Muscle of leg (tissue), 11 donors: ENCODE results near the gene CNST. TPM values are rescaled to one million over a fixed set of nuclear protein-coding genes. Genes with fewer than 3 reads are reported as not detected.
"Not testable (repeated sequence)": the region's sequence is repeated elsewhere in the genome, so short reads cannot be mapped to it uniquely, and the experiment has no call there.

ENCODE experiments used
- DNase-seq: peaks from one replicate; pipeline ENCODE4 v3.0.0; 2013
- H3K27ac ChIP-seq: one replicate; pipeline ENCODE4 v1.5.1; 2013; ENCODE audit warnings: mild to moderate bottlenecking, low read length, control low read depth
- H3K27me3 ChIP-seq: one replicate; pipeline ENCODE4 v1.6.1; 2013; ENCODE audit warnings: low read length; ENCODE audit not compliant: control insufficient read depth, insufficient read depth
- H3K36me3 ChIP-seq: one replicate; pipeline ENCODE4 v1.6.1; 2013; ENCODE audit warnings: low read length; ENCODE audit not compliant: control insufficient read depth, insufficient read depth
- H3K4me1 ChIP-seq: one replicate; pipeline ENCODE4 v1.6.1; 2013; ENCODE audit warnings: low read length; ENCODE audit not compliant: control insufficient read depth, insufficient read depth
- H3K4me3 ChIP-seq: one replicate; pipeline ENCODE4 v1.5.1; 2013; ENCODE audit warnings: low read length, control low read depth
- H3K9me3 ChIP-seq: replicated peaks from 2 replicates; pipeline ENCODE4 v1.6.1; 2013; ENCODE audit warnings: low read depth, low read length; ENCODE audit not compliant: control insufficient read depth
- WGBS: methylation state at CpG from one replicate; pipeline ENCODE4 v1.1.5; 2013; ENCODE audit warnings: missing lambda C conversion rate; ENCODE audit not compliant: insufficient coverage; 5-methylcytosine and 5-hydroxymethylcytosine counted together
- polyA plus RNA-seq, 8 donors: library from polyadenylated mRNA; unstranded; fragments of 120-200 nt; gene quantifications; one replicate each; pipeline versions ENCODE4 v1.2.1 to v1.2.3, GENCODE V29; 2013; ENCODE audit warnings: inconsistent platforms in 1 of 8, low replicate concordance in 1 of 8; ENCODE audit not compliant: insufficient read length in 8 of 8, insufficient read depth in 1 of 8
- total RNA-seq: library from RNA; stranded (reverse); fragments of 120-200 nt; gene quantifications from one replicate; pipeline ENCODE4 v1.2.4, GENCODE V29; 2013

CNST gene
- total and polyA plus RNA-seq, 9 donors = 10.5 to 15.3 (median 13.0) TPM

DNA sequence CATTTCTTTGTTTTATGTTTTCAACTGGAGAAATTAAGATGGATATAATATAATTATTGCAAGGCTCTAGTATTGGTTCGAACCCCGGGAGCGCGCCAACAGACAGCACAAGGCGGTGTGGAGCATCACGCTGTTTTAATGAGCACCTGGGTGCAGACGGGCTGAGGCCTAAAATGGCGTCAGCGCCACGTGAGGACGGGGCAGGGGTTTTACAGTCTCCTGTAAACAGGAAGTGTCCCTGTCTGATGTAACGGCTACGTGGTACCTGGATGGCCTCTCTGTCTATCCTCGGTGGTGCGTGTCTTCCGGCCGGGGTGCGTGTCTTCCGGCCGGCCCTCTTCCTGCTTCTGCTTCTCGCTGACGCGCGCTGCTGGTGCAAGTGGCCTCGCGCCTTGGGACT is 68.4 kb downstream of the CNST start:
- not testable (repeated sequence) for H3K4me1 ChIP-seq, H3K27me3 ChIP-seq, DNase-seq, H3K27ac ChIP-seq, H3K9me3 ChIP-seq, H3K4me3 ChIP-seq
- H3K36me3 ChIP-seq = peaks cover 18% of the 10 kb centered on the region
- WGBS = 95% methylated on average over 12 of the region's 26 CpGs

DNA sequence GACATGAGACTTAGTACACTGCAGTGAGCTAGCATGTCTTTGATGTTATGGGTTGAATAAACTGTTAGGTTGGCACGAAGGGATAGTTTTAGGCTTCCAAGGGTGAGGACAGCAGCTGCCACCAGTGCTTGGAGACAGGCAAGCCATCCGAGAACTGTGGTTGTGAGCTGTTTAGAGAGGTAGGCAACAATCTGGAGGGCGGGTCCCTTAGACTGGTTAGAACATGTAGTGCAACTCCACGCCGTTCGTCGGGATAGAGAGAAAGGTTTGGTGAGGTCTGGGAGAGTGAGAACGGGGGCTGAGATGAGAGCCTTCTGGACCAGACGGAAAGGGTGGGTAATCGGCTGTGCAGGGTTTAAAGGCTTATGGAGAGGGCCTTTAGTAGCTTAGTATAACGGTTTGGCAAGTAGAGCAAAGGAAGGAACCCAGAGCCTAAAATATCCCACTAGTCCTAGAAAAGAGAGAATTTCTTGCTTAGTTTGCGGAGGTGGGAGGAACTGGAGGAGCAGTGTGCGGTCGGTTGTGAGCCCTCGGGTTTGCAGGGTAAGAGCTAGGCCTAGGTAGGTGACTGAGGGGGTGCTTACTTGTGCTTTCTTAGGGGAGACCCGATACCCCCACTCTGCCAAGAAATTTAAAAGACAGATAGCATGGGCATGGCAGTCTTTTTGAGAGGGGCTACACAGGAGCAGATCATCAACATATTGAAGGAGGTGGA is 72.8 kb downstream of the CNST start:
- Histone ChIP-seq H3K36me3 (peaks cover 20% of the 10 kb centered on the region), H3K27ac (peak overlapping the region; percentile 20), H3K4me1 (peaks cover 10% of the 10 kb centered on the region), H3K27me3 (no peaks in the 10 kb centered on the region), H3K4me3 (no peak overlapping the region), H3K9me3 (no peaks in the 10 kb centered on the region)
- 91% methylated on average over 11 of the region's 16 CpGs for WGBS
- DNase-seq = no peak

DNA sequence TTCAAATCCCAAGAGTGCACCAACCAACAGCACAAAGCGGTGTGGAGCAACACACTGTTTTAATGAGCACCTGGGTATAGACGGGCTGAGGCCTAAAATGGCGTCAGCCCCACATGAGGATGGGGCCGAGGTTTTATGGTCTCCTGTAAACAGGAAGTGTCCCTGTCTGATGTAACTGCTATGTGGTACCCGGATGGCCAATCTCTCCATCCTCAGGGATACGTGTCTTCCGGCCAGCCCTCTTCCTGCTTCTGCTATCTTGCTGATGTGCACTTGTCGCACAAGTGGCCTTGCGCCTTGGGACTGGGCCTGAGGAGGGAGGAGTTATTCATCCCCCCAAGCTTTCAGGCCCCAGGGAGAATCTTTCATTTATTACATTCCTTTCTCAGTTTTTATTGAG is 73.5 kb downstream of the CNST start:
- Histone ChIP-seq H3K27ac (no peak overlapping the region), H3K36me3 (peaks cover 24% of the 10 kb centered on the region), H3K27me3 (no peaks in the 10 kb centered on the region), H3K4me1 (peaks cover 10% of the 10 kb centered on the region), H3K4me3 (no peak overlapping the region), H3K9me3 (no peaks in the 10 kb centered on the region)
- no peak for DNase-seq
- WGBS = 93% methylated on average over 4 of the region's 9 CpGs

DNA sequence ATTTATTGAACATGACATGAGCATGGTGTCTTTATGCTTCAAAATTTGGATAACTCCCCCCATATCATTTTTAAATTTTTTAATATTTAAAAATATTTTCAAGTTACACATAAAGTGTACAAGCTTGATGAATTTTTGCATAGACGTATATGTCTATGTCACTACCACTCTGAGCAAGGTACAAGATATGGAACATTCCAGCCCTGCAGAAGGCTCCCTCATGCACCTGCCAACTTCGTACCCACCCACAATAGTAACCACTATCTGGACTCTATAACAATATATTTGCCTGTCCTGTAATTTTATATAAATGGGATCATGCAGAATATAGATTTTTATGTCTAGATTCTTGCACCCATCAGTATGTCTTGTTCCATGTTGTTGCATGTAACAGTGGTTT is 74.5 kb downstream of the CNST start:
- DNase-seq = no peak
- no peak overlapping the region for H3K4me3 ChIP-seq
- peaks cover 10% of the 10 kb centered on the region for H3K4me1 ChIP-seq
- WGBS = no CpG with 5 or more reads among the region's 2 CpGs
- no peaks in the 10 kb centered on the region for H3K9me3 ChIP-seq
- H3K36me3 ChIP-seq = peaks cover 24% of the 10 kb centered on the region
- H3K27me3 ChIP-seq = no peaks in the 10 kb centered on the region
- H3K27ac ChIP-seq = no peak overlapping the region

DNA sequence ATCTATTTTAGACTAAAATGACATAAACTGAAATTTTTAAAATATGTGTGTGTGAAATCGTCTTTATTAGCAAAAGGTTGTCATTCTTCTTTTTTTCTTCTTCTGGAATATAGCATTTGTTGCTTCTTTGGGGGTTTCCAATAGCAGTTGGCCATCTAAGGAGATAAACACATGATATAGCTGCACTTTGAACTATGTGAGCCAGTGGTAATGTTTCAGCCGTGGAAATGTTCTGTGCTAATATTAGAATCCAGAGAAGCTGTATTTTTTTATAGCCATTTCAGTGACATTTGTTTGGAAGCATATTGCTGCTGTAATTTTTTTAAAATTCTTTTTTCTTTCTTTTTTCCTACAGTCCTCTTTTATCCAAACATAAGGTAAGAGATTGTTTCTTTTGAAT is 75.1 kb downstream of the CNST start:
- no peaks in the 10 kb centered on the region for H3K27me3 ChIP-seq
- H3K4me1 ChIP-seq = peaks cover 10% of the 10 kb centered on the region
- H3K27ac ChIP-seq = peak overlapping the region; percentile 24
- DNase-seq = peak; percentile 56
- WGBS = no CpG with 5 or more reads among the region's 2 CpGs
- no peaks in the 10 kb centered on the region for H3K9me3 ChIP-seq
- H3K36me3 ChIP-seq = peaks cover 24% of the 10 kb centered on the region
- H3K4me3 ChIP-seq = no peak overlapping the region

DNA sequence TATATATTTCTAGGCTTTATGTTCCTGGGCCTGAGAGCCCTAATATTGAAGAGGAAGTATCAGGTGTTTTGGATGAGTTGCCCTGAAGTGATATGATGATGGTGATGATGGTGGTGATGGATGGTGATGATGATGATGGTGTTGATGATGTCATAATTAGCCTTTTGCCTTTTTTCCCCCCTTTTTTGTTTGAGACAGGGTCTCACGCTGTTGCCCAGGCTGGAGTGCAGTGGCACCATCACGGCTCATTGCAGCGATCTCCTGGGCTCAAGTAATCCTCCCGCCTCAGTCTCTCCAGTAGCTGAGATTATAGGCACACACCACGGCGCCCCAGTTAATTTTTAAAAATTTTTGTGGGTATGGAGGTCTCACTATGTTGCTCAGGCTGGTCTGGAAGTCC is 76.5 kb downstream of the CNST start:
- no peaks in the 10 kb centered on the region for H3K9me3 ChIP-seq
- no peaks in the 10 kb centered on the region for H3K27me3 ChIP-seq
- 100% methylated on average over 1 of the region's 6 CpGs for WGBS
- no peak overlapping the region for H3K4me3 ChIP-seq
- no peak for DNase-seq
- peaks cover 14% of the 10 kb centered on the region for H3K4me1 ChIP-seq
- H3K27ac ChIP-seq = no peak overlapping the region
- H3K36me3 ChIP-seq = peaks cover 19% of the 10 kb centered on the region

DNA sequence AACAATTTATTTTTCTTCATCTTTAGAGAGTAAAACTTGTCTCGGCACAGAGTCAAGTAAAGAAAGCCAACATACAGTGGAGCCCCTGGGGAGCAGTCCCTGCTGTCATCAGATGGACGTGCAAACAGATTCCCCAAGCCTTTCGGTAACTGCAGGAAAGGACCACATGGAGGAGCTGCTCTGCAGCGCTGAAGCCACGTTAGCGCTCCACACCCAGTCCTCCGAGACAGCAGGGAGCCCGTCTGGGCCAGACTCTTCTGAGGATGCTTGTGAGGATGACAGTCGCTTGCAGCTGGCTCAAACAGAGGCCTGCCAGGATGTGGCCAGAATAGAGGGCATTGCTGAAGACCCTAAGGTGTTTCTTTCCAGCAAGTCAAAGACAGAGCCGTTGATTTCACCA is 80.9 kb downstream of the CNST start:
- Histone ChIP-seq H3K27me3 (no peaks in the 10 kb centered on the region), H3K27ac (peak overlapping the region; percentile 72), H3K9me3 (no peaks in the 10 kb centered on the region), H3K4me3 (peak overlapping the region; percentile 4), H3K4me1 (peaks cover 5% of the 10 kb centered on the region), H3K36me3 (peaks cover 20% of the 10 kb centered on the region)
- DNase-seq = peak; percentile 87
- 19% methylated on average over 10 of the region's 10 CpGs for WGBS

DNA sequence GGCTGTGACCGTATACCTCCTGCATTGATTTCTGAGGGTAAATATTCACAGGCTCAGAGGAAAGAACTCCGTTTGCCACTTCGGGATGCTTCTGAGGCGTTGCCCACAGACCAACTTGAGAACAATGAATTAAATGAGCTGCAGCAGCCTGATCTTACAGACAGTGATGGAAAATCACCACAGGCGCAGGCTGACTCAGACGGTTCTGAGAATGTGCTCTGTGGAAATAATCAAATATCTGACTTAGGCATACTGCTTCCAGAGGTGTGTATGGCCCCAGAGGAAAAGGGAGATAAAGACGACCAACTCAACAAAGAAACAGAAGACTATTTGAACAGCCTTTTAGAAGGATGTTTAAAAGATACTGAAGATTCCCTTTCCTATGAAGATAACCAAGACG is 81.3 kb downstream of the CNST start:
- H3K27me3 ChIP-seq = no peaks in the 10 kb centered on the region
- H3K9me3 ChIP-seq = no peaks in the 10 kb centered on the region
- H3K4me1 ChIP-seq = peaks cover 5% of the 10 kb centered on the region
- H3K27ac ChIP-seq = peak overlapping the region; percentile 72
- DNase-seq = peak; percentile 52
- WGBS = 70% methylated on average over 4 of the region's 8 CpGs
- H3K36me3 ChIP-seq = peaks cover 20% of the 10 kb centered on the region
- peak overlapping the region; percentile 4 for H3K4me3 ChIP-seq

DNA sequence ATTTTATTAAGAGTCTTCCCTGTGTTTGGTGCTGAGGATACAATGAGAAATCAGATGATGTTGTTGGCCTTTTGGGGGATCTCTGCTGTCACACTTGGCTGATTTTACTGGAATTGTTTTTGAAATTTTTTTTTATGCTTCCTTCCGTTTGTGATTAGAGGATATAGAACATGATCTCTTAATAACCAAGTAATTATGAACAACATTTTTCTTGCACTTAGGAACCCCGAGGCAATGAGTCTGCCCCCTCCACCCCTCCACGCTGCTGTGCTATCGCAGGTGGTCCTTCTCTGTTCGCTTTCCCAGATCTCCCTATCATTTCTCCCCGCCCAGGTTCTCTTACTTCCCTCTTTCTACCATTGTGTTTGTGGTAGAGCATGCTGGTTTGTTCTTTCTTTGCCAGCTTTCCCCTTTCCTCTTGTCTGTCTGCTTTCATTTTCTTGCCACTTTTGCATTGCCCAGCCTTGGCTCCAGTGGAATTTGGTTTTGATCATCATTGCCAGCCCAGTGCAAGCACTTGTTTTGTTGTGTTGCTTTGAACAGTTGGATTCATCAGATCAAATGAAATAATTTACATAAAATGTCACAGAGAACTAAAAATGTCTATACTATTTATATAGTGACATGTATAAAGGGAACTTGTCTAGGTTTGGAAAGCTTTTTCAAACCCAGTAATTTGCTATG is 84.9 kb downstream of the CNST start:
- no peak for DNase-seq
- H3K4me1 ChIP-seq = peaks cover 5% of the 10 kb centered on the region
- H3K27ac ChIP-seq = no peak overlapping the region
- no peak overlapping the region for H3K4me3 ChIP-seq
- H3K27me3 ChIP-seq = no peaks in the 10 kb centered on the region
- peaks cover 15% of the 10 kb centered on the region for H3K36me3 ChIP-seq
- 90% methylated on average over 2 of the region's 6 CpGs for WGBS
- H3K9me3 ChIP-seq = no peaks in the 10 kb centered on the region

DNA sequence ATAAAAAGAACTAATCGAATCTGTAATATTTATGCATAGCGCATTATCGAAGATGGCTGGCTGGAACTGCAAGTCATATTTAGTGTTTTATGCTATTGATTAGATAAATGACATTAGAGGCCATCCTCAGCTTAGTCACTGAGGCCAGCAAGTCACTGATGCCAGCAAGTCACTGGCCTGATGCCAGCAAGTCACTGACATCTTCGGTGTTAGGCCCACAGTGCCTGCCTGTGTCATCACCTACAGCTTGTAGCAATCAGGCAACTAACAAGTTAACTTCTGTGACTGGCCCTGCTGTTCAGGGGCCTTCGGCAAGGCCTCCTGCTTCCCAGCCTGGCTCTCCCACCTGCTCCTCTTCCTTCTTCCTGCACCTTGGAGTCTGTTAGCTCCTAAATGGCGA is 92.3 kb downstream of the CNST start:
- no peaks in the 10 kb centered on the region for H3K4me1 ChIP-seq
- peaks cover 20% of the 10 kb centered on the region for H3K36me3 ChIP-seq
- no peaks in the 10 kb centered on the region for H3K9me3 ChIP-seq
- 60% methylated on average over 2 of the region's 6 CpGs for WGBS
- H3K27me3 ChIP-seq = no peaks in the 10 kb centered on the region
- no peak overlapping the region for H3K27ac ChIP-seq
- H3K4me3 ChIP-seq = no peak overlapping the region
- DNase-seq = no peak
